ENCODE results near the gene MPC1. TPM values are rescaled to one million over a fixed set of nuclear protein-coding genes. Genes with fewer than 3 reads are reported as not detected.

Gene MPC1
- total and polyA plus RNA-seq, 7 experiments from 2014 or later: 18.5 to 64.2 (median 30.7) TPM

DNA sequence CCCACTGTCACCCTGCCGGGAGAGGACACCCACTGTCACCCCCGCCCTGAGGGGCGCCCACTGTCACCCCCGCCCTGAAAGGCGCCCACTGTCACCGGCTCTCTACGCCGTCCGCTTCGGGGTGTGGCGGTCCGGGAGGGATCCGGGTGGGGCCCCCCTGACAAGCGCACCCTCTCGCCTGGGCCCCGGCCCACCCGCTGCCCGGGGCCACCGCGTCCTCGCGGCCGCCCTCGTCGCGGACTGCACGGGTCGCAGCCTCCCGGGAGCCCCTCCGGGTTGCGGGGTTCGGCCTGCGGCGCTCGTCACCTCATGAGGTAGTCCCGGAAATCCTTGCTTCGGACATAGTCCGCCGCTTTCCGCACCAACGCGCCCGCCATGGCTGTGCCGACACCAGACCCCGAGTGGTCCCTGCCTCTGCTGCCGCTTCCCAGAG, 224 bp downstream of the MPC1 start:
- peak overlapping the region; percentile 87 for H3K27ac ChIP-seq (ENCODE audit: low read depth, low read length)
- H3K36me3 ChIP-seq (ENCODE audit: control insufficient read depth in 2 of 3, insufficient read depth in 3 of 3, low read length in 3 of 3): peaks cover 0 to 3% (median 0%) of the 10 kb centered on the region in 3 experiments
- DNase-seq: no peak
- H3K27me3 ChIP-seq (ENCODE audit: control insufficient read depth in 2 of 2, insufficient read depth in 2 of 2, low read length in 2 of 2): no peaks in the 10 kb centered on the region
- H3K9me3 Mint-ChIP-seq: no peaks in the 10 kb centered on the region
- no peaks in the 10 kb centered on the region for H3K36me3 Mint-ChIP-seq
- peak overlapping the region; percentile 89 to 98 (median 94) for H3K4me3 Mint-ChIP-seq
- CTCF ChIA-PET: no interaction called here
- peaks cover 4 to 20% (median 16%) of the 10 kb centered on the region in 7 donors for H3K4me1 Mint-ChIP-seq
- no peaks in the 10 kb centered on the region for H3K4me1 ChIP-seq (ENCODE audit: control insufficient read depth in 2 of 2, insufficient read depth in 2 of 2, low read length in 2 of 2)
- no peaks in the 10 kb centered on the region for H3K9me3 ChIP-seq (ENCODE audit: control insufficient read depth in 2 of 3, low read length in 3 of 3)
- H3K27ac Mint-ChIP-seq: peak overlapping the region in 6 of 9 donors; percentile 79 to 94 (median 85)
- H3K4me3 ChIP-seq (ENCODE audit: low read length): peak overlapping the region; percentile 85
- H3K27me3 Mint-ChIP-seq: peaks cover 0 to 5% (median 0%) of the 10 kb centered on the region in 5 donors
- POLR2A ChIA-PET: no interaction called here
- ATAC-seq: peak; percentile 1
- intact Hi-C loops (cut with micrococcal nuclease): loop anchor here (1.0 to 5.0 kb wide), 7 partner anchors 50 to 615 kb away; partner anchors contain the start of genes CEP43 (in 1 of the 2) and RNASET2 (in 1 of the 2)

DNA sequence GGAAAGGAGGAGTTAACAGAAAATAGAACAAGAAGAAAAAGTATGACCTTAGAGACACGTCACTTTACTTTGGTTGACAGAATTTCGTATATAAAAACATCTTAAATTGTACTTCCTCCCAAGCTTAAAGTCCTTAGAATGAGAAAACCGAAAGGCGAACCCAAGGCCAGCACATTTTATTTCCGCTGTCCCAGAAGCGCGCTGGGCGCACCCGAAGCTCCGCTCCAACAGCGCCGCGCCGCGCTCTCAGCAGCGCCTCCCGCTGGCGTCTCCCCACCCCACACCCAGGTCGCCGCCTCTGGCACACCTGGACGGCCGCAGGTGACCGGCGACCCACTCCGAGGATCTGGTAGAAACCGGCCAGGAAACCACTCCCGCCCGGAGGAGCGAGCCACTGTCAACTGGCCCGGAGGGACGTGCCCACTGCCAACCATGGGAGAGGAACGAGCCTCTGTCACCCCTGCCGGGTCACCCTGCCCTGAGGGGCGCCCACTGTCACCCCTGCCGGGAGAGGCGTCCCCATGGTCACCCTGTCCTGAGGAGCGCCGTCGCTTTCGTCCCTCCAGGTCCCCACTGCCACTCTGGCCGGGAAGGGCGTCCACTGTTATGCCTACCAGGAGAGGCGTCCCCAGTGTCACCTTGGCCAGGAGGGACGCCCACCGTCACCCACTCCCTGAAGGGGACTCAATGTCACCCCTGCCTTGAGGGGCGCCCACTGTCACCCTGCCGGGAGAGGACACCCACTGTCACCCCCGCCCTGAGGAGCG, 824 bp downstream of the MPC1 start:
- peak; percentile 54 to 78 (median 65) for DNase-seq
- no peaks in the 10 kb centered on the region for H3K4me1 ChIP-seq (ENCODE audit: control insufficient read depth in 2 of 2, insufficient read depth in 2 of 2, low read length in 2 of 2)
- peak overlapping the region; percentile 87 for H3K27ac ChIP-seq (ENCODE audit: low read depth, low read length)
- CTCF ChIA-PET: interaction anchor here (0.6 to 3.4 kb wide), 9 partner anchors 9 to 118 kb away, joined by 3 to 18 read pairs (median 4); no protein-coding TSS in a partner anchor
- no peaks in the 10 kb centered on the region for H3K27me3 ChIP-seq (ENCODE audit: control insufficient read depth in 2 of 2, insufficient read depth in 2 of 2, low read length in 2 of 2)
- peak overlapping the region; percentile 89 to 98 (median 94) for H3K4me3 Mint-ChIP-seq
- H3K27me3 Mint-ChIP-seq: peaks cover 0 to 2% (median 0%) of the 10 kb centered on the region in 5 donors
- no peaks in the 10 kb centered on the region for H3K9me3 Mint-ChIP-seq
- peak overlapping the region; percentile 74 to 94 (median 87) for H3K27ac Mint-ChIP-seq
- POLR2A ChIA-PET: interaction anchor here (0.6 to 1.4 kb wide), 7 partner anchors 17 to 107 kb away, joined by 3 to 5 read pairs (median 3); partner anchors contain the start of gene SFT2D1
- H3K4me3 ChIP-seq (ENCODE audit: low read length): peak overlapping the region; percentile 85
- H3K4me1 Mint-ChIP-seq: peaks cover 4 to 20% (median 16%) of the 10 kb centered on the region in 7 donors
- intact Hi-C loops (cut with micrococcal nuclease): loop anchor here (1.0 to 5.0 kb wide), 7 partner anchors 49 to 615 kb away; partner anchors contain the start of genes CEP43 (in 1 of the 2) and RNASET2 (in 1 of the 2)
- no peaks in the 10 kb centered on the region for H3K36me3 Mint-ChIP-seq
- peak; percentile 39 for ATAC-seq
- no peaks in the 10 kb centered on the region for H3K9me3 ChIP-seq (ENCODE audit: control insufficient read depth in 2 of 3, low read length in 3 of 3)
- peaks cover 0 to 3% (median 0%) of the 10 kb centered on the region in 3 experiments for H3K36me3 ChIP-seq (ENCODE audit: control insufficient read depth in 2 of 3, insufficient read depth in 3 of 3, low read length in 3 of 3)

DNA sequence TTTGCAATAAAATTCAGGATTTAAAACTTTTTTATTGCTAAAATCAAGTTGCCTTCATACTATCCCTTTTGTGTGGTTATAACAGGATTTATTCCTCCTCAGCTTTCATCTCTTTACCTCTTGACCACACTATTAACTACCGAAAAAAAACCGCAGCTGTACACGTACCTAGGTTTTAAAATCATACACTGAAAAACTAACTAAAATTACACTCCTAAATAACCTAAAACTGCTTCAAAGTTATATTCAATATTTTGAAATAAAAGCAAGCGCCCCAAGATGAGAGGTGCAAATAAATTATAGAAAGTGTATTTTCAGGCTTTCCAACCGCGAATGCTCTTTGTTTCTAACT, 1.4 kb downstream of the MPC1 start:
- Histone ChIP-seq H3K36me3 (ENCODE audit: control insufficient read depth in 2 of 3, insufficient read depth in 3 of 3, low read length in 3 of 3) (peaks cover 0 to 3% (median 0%) of the 10 kb centered on the region in 3 experiments), H3K27me3 (ENCODE audit: control insufficient read depth in 2 of 2, insufficient read depth in 2 of 2, low read length in 2 of 2) (no peaks in the 10 kb centered on the region), H3K27ac (ENCODE audit: low read depth, low read length) (peak overlapping the region; percentile 87), H3K9me3 (ENCODE audit: control insufficient read depth in 2 of 3, low read length in 3 of 3) (no peaks in the 10 kb centered on the region), H3K4me1 (ENCODE audit: control insufficient read depth in 2 of 2, insufficient read depth in 2 of 2, low read length in 2 of 2) (no peaks in the 10 kb centered on the region), H3K4me3 (ENCODE audit: low read length) (peak overlapping the region; percentile 85)
- POLR2A ChIA-PET: interaction anchor here (0.6 to 1.4 kb wide), 8 partner anchors 16 to 107 kb away, joined by 3 to 5 read pairs (median 3); partner anchors contain the start of gene SFT2D1
- Mint-ChIP-seq H3K27ac (peak overlapping the region; percentile 74 to 94 (median 87)), H3K4me3 (peak overlapping the region; percentile 89 to 98 (median 94)), H3K27me3 (no peaks in the 10 kb centered on the region), H3K9me3 (no peaks in the 10 kb centered on the region), H3K36me3 (no peaks in the 10 kb centered on the region), H3K4me1 (peaks cover 4 to 20% (median 16%) of the 10 kb centered on the region in 7 donors)
- ATAC-seq (no peak), DNase-seq (no peak)
- intact Hi-C loops (cut with micrococcal nuclease): loop anchor here in 1 of 2 donors (5.0 kb wide), 3 partner anchors 124 to 616 kb away; partner anchors contain the start of gene CEP43
- CTCF ChIA-PET: interaction anchor here (0.6 to 3.4 kb wide), 10 partner anchors 9 to 142 kb away, joined by 3 to 18 read pairs (median 4); no protein-coding TSS in a partner anchor

DNA sequence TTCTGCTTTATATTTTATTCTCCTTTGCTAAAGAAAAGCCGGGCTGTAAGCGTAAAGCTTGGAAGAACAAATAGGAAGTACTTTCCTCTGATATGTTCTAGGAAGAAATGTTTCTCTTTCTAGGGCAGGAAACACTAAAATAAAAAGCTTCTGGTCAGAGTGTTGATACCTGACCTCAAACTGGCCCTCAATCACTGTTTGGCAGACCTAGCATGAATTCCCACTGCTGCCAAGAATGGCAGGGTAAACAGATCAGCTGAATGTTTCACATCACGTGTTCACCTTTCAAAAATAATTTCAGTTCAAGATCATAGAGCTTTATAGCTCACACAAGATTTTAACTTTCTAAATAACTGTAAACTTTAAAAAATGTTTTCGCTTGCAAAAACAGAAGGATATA, 2.9 kb downstream of the MPC1 start:
- H3K27me3 Mint-ChIP-seq: no peaks in the 10 kb centered on the region
- DNase-seq: no peak
- ChIA-PET POLR2A (interaction anchor here (1.9 kb wide), 1 partner anchor 37 kb away, joined by 9 read pairs; the partner anchor contains the start of gene SFT2D1), CTCF (interaction anchor here (0.7 to 3.4 kb wide), 4 partner anchors 9 to 66 kb away, joined by 3 to 18 read pairs (median 3); no protein-coding TSS in a partner anchor)
- H3K9me3 ChIP-seq (ENCODE audit: control insufficient read depth in 2 of 3, low read length in 3 of 3): no peaks in the 10 kb centered on the region
- no peak overlapping the region for H3K4me3 ChIP-seq (ENCODE audit: low read length)
- no peak overlapping the region for H3K4me3 Mint-ChIP-seq
- peaks cover 4 to 20% (median 16%) of the 10 kb centered on the region in 7 donors for H3K4me1 Mint-ChIP-seq
- no peak overlapping the region for H3K27ac Mint-ChIP-seq
- intact Hi-C loops (cut with micrococcal nuclease): loop anchor here in 1 of 2 donors (5.0 kb wide), 3 partner anchors 122 to 618 kb away; partner anchors contain the start of gene CEP43
- peaks cover 0 to 2% (median 0%) of the 10 kb centered on the region in 5 donors for H3K36me3 Mint-ChIP-seq
- no peaks in the 10 kb centered on the region for H3K4me1 ChIP-seq (ENCODE audit: control insufficient read depth in 2 of 2, insufficient read depth in 2 of 2, low read length in 2 of 2)
- no peak overlapping the region for H3K27ac ChIP-seq (ENCODE audit: low read depth, low read length)
- H3K27me3 ChIP-seq (ENCODE audit: control insufficient read depth in 2 of 2, insufficient read depth in 2 of 2, low read length in 2 of 2): no peaks in the 10 kb centered on the region
- ATAC-seq: no peak
- peaks cover 0 to 3% (median 0%) of the 10 kb centered on the region in 3 experiments for H3K36me3 ChIP-seq (ENCODE audit: control insufficient read depth in 2 of 3, insufficient read depth in 3 of 3, low read length in 3 of 3)
- no peaks in the 10 kb centered on the region for H3K9me3 Mint-ChIP-seq

DNA sequence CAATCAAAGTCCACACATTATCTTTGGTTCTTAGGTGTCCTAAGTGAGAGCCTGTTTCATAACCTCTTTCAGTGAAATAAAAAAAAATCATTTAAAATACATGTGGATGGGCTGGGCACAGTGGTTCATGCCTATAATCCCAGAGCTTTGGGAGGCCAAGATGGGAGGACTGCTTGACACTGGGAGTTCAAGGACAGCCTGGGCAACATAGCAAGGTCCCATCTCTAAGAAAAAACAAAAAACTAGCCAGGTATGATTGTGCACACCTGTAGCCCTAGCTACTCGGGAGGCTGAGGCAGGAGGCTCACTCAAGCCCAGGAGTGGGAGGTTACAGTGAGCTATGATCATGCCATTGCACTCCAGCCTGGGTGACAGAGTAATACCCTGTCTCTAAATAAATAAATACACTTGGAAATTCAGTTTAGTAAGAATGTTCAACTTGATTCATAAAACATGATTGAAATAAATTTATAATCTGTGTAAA, 3.6 kb downstream of the MPC1 start:
- peaks cover 0 to 3% (median 0%) of the 10 kb centered on the region in 3 experiments for H3K36me3 ChIP-seq (ENCODE audit: control insufficient read depth in 2 of 3, insufficient read depth in 3 of 3, low read length in 3 of 3)
- no peak overlapping the region for H3K27ac ChIP-seq (ENCODE audit: low read depth, low read length)
- no peaks in the 10 kb centered on the region for H3K4me1 ChIP-seq (ENCODE audit: control insufficient read depth in 2 of 2, insufficient read depth in 2 of 2, low read length in 2 of 2)
- ChIA-PET CTCF (interaction anchor here (0.7 to 3.4 kb wide), 2 partner anchors 10 to 66 kb away, joined by 3 to 18 read pairs; no protein-coding TSS in a partner anchor), POLR2A (interaction anchor here (0.6 to 1.9 kb wide), 3 partner anchors 14 to 109 kb away, joined by 3 to 9 read pairs (median 4); partner anchors contain the start of gene SFT2D1)
- H3K27me3 Mint-ChIP-seq: no peaks in the 10 kb centered on the region
- H3K9me3 Mint-ChIP-seq: no peaks in the 10 kb centered on the region
- no peak for ATAC-seq
- H3K4me3 Mint-ChIP-seq: no peak overlapping the region
- DNase-seq: no peak
- H3K4me3 ChIP-seq (ENCODE audit: low read length): no peak overlapping the region
- H3K4me1 Mint-ChIP-seq: peaks cover 4 to 15% (median 12%) of the 10 kb centered on the region in 7 donors
- no peaks in the 10 kb centered on the region for H3K27me3 ChIP-seq (ENCODE audit: control insufficient read depth in 2 of 2, insufficient read depth in 2 of 2, low read length in 2 of 2)
- no peak overlapping the region for H3K27ac Mint-ChIP-seq
- H3K9me3 ChIP-seq (ENCODE audit: control insufficient read depth in 2 of 3, low read length in 3 of 3): no peaks in the 10 kb centered on the region
- intact Hi-C loops (cut with micrococcal nuclease): no loop called here
- H3K36me3 Mint-ChIP-seq: peaks cover 0 to 7% (median 0%) of the 10 kb centered on the region in 5 donors

DNA sequence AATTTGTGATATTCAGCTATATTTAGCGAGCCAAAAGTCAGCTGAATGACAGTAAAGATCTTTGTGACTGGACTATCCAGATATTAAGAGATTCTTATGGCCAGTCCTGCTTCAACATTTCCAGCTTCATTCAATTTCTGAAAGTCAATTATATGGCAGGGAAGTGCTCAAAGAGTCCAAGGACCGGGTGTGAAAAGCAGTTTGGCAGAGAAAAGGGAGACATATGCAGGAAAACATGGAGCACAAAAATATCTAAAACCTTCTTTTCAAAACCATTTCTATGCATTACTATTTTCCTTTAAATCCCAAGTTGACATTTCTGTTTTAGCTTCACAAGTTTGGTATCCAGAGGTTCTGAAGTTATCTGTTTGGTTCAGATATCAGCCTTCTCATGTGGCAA, 5.0 kb downstream of the MPC1 start:
- ATAC-seq (no peak), DNase-seq (no peak)
- CTCF ChIA-PET: interaction anchor here (2.3 kb wide), 1 partner anchor 22 kb away, joined by 9 read pairs; no protein-coding TSS in a partner anchor
- Histone ChIP-seq H3K36me3 (ENCODE audit: control insufficient read depth in 2 of 3, insufficient read depth in 3 of 3, low read length in 3 of 3) (no peaks in the 10 kb centered on the region), H3K4me3 (ENCODE audit: low read length) (no peak overlapping the region), H3K9me3 (ENCODE audit: control insufficient read depth in 2 of 3, low read length in 3 of 3) (no peaks in the 10 kb centered on the region), H3K4me1 (ENCODE audit: control insufficient read depth in 2 of 2, insufficient read depth in 2 of 2, low read length in 2 of 2) (no peaks in the 10 kb centered on the region), H3K27ac (ENCODE audit: low read depth, low read length) (no peak overlapping the region), H3K27me3 (ENCODE audit: control insufficient read depth in 2 of 2, insufficient read depth in 2 of 2, low read length in 2 of 2) (no peaks in the 10 kb centered on the region)
- POLR2A ChIA-PET: interaction anchor here (1.2 kb wide), 1 partner anchor 93 kb away, joined by 3 read pairs; no protein-coding TSS in a partner anchor
- Mint-ChIP-seq H3K27me3 (no peaks in the 10 kb centered on the region), H3K4me1 (peaks cover 4 to 15% (median 9%) of the 10 kb centered on the region in 7 donors), H3K36me3 (peaks cover 0 to 7% (median 0%) of the 10 kb centered on the region in 5 donors), H3K27ac (no peak overlapping the region), H3K4me3 (no peak overlapping the region), H3K9me3 (no peaks in the 10 kb centered on the region)
- intact Hi-C loops (cut with micrococcal nuclease): no loop called here

All from naive thymus-derived CD4-positive, alpha-beta T cell (primary cell).